Urinary bladder (tissue), 4 donors: ENCODE results near the gene LST1. TPM values are rescaled to one million over a fixed set of nuclear protein-coding genes. Genes with fewer than 3 reads are reported as not detected.

ENCODE experiments used
- DNase-seq: peaks from one replicate; pipeline ENCODE4 v3.0.0-alpha.2; 2015; ENCODE audit errors: extremely low spot score
- H3K27ac ChIP-seq: one replicate; pipeline ENCODE4 v1.5.1; 2013; ENCODE audit warnings: low read depth, mild to moderate bottlenecking, moderate library complexity
- H3K36me3 ChIP-seq: one replicate; pipeline ENCODE4 v1.6.1; 2013; ENCODE audit warnings: mild to moderate bottlenecking, moderate library complexity; ENCODE audit not compliant: insufficient read depth
- H3K4me1 ChIP-seq: one replicate; pipeline ENCODE4 v1.6.1; 2013; ENCODE audit warnings: mild to moderate bottlenecking, moderate library complexity; ENCODE audit not compliant: insufficient read depth
- H3K4me3 ChIP-seq: one replicate; pipeline ENCODE4 v1.5.1; 2013; ENCODE audit warnings: low read depth, low read length
- WGBS: extraction: QIAGEN DNeasy Blood & Tissue Kit; methylation state at CpG from one replicate; pipeline ENCODE4 v1.1.7; 2013; 5-methylcytosine and 5-hydroxymethylcytosine counted together
- polyA plus RNA-seq: library from polyadenylated mRNA; stranded (reverse); fragments of 200-250 nt; gene quantifications from one replicate; pipeline ENCODE4 v1.2.3, GENCODE V29; 2013
- total RNA-seq: library from RNA; depleted of rRNA; stranded (reverse); fragments of >200 nt; gene quantifications from one replicate; pipeline ENCODE4 v1.2.3, GENCODE V29; 2014
- donor health status: healthy with polysubstance abuse.
- donor health status: healthy.

Gene LST1
- total RNA-seq (4.2 TPM), polyA plus RNA-seq (10.6 TPM)

DNA sequence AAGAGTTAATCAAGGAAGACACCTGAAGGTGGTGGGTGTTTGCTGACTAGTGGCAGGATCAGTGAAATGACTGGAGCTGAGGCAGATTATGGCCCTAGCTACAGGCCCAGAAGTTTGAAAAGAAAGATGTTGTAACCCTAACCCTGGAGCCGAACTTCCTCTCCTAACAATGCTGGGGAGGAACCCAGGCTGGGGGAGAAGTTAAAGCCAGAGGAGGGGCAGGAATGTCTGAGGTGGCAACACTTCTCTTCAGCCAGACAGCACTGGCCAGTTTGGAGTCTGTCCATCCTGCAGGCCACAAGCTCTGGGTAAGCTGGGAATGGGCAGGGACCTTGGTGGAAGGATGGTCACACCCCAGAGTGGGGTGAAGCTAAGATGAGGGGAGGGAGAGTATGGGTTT, at the start of gene LST1:
Gene LST1 (plus strand): TSS at position 270 of the 400 bp plus-strand sequence. CDS start 1,023 bp downstream, outside the sequence.
- Histone ChIP-seq H3K4me3 (no peak within 1 kb of the TSS), H3K4me1 (no peaks in the 10 kb centered on the region), H3K36me3 (no peaks in the 10 kb centered on the region), H3K27ac (no peak within 1 kb of the TSS)
- WGBS, result 60% methylated on average over 1 of the region's 1 CpG
- DNase-seq, result no peak

- H3K36me3 ChIP-seq, result peaks cover 10% of the 10 kb centered on the region
- WGBS, result 60% methylated on average over 6 of the region's 6 CpGs
- no peak overlapping the region for H3K4me3 ChIP-seq
Measured at GRCh38 chr6:31538805-31539400, 47.2 kb upstream of the LST1 start.

DNA sequence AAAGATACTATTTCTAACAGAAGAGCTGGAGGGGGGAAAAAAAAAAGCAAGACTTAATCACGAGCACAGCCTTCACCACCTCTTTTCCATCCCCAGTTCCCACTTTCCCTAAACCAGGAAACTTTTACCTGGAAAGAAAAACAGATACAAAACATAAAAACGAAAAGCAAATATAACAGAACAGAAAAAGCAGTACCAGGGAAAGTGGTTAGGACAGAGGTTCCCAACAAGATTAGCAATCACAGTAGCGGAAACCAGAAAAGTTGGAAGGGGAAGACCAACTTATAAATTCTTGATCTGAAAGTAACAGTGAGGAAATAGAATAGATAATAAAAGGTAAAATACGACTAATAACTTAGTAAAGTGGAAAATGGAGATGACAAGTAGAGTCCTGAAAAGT, 45.4 kb upstream of the LST1 start:
- Histone ChIP-seq H3K4me3 (peak overlapping the region; percentile 70), H3K4me1 (no peaks in the 10 kb centered on the region), H3K27ac (peak overlapping the region; percentile 98), H3K36me3 (peaks cover 4% of the 10 kb centered on the region)
- no peak for DNase-seq
- WGBS, result 10% methylated on average over 4 of the region's 4 CpGs

More at GRCh38 chr6:31538805-31539400, 47.2 kb upstream of the LST1 start:
- no peak for DNase-seq
- no peak overlapping the region for H3K27ac ChIP-seq
- no peaks in the 10 kb centered on the region for H3K4me1 ChIP-seq

DNA sequence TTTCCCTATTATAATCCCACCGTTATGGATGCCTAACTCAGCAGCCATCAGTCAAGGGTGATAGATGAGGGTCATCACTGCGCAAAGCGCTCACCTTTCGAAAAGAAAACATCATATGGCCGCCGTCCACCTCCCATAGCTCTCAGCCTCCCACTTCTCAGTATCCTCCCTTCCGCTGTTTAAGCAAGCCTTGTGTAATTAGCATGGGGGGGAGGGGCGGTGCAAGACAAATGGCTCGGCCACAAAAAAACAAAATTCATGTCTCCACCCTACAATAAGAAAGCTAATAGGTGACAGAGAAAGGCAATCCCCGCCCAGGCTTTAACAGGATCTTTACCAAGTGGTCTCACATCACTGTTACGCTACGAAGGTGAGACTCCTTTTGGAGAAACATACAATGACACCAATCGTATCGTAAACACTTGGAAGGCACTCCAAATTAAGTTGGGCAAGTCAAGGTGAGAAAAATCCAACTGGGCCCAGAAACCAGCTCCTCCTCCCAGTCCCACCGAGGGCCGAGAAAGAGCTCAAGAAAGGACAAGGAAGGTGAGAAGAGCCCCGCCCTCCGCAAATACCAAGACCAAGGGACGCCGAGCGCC, 44.9 kb upstream of the LST1 start:
- no peak for DNase-seq
- peak overlapping the region; percentile 98 for H3K27ac ChIP-seq
- no peaks in the 10 kb centered on the region for H3K4me1 ChIP-seq
- H3K4me3 ChIP-seq, result peak overlapping the region; percentile 70
- under 1% methylated on average over 21 of the region's 21 CpGs for WGBS
- no peaks in the 10 kb centered on the region for H3K36me3 ChIP-seq

GRCh38 chr6:31541658-31542521, 44.2 kb upstream of the LST1 start, which contains the start of gene DDX39B:
Gene DDX39B (minus strand): TSS chr6:31542003. CDS start chr6:31540532, 1,471 bp downstream.
- Histone ChIP-seq H3K4me1 (no peaks in the 10 kb centered on the region), H3K36me3 (no peaks in the 10 kb centered on the region)
- WGBS, result under 1% methylated on average over 43 of the region's 43 CpGs

GRCh38 chr6:31543639-31544038, 42.4 kb upstream of the LST1 start:
- no peak overlapping the region for H3K4me3 ChIP-seq
- DNase-seq, result no peak
- no peak overlapping the region for H3K27ac ChIP-seq
- peaks cover 2% of the 10 kb centered on the region for H3K4me1 ChIP-seq
- 94% methylated on average over 6 of the region's 6 CpGs for WGBS
- H3K36me3 ChIP-seq, result no peaks in the 10 kb centered on the region

More at GRCh38 chr6:31541658-31542521, 44.2 kb upstream of the LST1 start, which contains the start of gene DDX39B:
- Histone ChIP-seq H3K27ac (peak within 1 kb of the TSS; percentile 98), H3K4me3 (peak within 1 kb of the TSS; percentile 70)
- peak; percentile 96 for DNase-seq

DNA sequence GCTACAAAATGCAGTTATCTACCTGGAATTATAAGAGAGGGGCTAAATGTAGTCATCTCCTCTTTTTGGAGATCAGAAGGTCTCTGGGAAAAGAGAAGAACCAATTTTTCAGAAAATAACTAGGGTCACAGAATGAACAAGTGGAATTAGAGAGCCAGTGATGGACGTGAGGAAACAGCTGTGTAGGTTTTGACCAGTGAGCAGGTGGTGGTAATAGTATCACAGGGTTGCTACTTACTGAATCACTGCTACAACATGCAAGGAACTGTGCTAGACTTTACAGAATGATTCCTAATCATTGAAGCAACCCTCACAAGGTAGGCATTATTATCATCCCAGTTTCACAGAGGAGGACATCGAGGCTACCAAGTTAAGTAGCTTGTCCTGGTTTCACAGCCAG, 41.4 kb upstream of the LST1 start:
- DNase-seq, result no peak
- 72% methylated on average over 2 of the region's 2 CpGs for WGBS
- Histone ChIP-seq H3K27ac (no peak overlapping the region), H3K4me3 (no peak overlapping the region), H3K36me3 (no peaks in the 10 kb centered on the region), H3K4me1 (peaks cover 2% of the 10 kb centered on the region)

DNA sequence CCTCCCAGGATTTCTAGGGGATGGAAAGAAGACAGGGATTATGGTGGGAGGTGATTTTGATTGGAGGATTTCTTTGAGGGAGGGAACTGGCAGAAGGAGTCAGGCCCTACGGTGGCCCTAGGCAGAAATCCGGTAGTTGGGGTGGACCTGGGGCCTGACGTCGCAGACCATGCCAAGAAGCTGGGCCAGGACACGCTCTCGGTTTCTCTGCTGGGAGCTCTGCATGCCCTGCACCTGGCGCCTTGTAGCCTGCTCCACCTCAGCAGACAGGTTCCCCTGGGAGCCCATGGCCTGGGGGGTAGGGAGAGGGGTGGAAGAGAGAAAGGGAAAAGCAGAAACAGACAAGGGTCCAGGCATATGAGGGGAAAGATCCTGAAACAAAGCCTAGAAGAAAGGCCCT, 40.8 kb upstream of the LST1 start:
- WGBS, result 79% methylated on average over 7 of the region's 7 CpGs
- Histone ChIP-seq H3K4me3 (no peak overlapping the region), H3K27ac (no peak overlapping the region), H3K36me3 (no peaks in the 10 kb centered on the region), H3K4me1 (peaks cover 2% of the 10 kb centered on the region)
- no peak for DNase-seq

DNA sequence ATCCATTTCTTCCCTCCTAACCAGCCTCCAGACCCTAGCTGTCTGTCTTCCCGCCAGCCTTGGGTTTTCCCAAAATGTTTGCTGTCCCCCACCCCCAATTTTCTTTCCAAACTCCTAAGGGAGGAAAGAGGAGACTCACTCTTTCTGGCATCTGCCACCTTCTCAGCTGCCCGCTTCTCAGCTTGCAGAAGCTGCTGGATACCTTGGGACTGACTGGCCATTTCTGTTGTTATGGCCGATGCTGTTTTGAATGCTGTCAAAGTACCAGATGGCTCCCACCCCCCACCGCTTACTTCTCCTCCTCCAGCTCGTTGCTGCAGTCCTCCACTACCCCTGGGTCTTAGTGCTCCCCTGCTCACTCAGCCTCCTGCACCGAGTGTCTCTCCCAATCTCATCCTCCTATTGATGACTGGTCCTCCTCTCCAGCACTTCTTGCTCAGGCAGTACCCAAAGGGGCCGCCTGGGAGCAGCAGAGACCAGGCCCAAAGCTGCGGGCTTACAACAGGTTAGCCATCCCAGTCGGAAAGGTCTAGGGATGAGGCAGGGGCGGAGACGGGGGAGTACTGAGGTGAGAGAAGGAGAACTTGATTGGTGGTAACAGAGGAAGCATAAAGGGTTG, 39.6 kb upstream of the LST1 start, which contains the start of gene ATP6V1G2:
Gene ATP6V1G2 (minus strand): TSS at position 270 of the 619 bp plus-strand sequence. CDS start 49 bp downstream, at position 221.
- peak; percentile 84 for DNase-seq
- Histone ChIP-seq H3K27ac (peak within 1 kb of the TSS; percentile 53), H3K4me3 (peak within 1 kb of the TSS; percentile 29), H3K36me3 (no peaks in the 10 kb centered on the region), H3K4me1 (peaks cover 2% of the 10 kb centered on the region)
- WGBS, result 4% methylated on average over 11 of the region's 11 CpGs

- Histone ChIP-seq H3K4me1 (peaks cover 2% of the 10 kb centered on the region), H3K27ac (peak within 1 kb of the TSS; percentile 53), H3K36me3 (no peaks in the 10 kb centered on the region), H3K4me3 (peak within 1 kb of the TSS; percentile 29)
- DNase-seq, result peak; percentile 92
- WGBS, result under 1% methylated on average over 25 of the region's 25 CpGs
Measured at GRCh38 chr6:31546958-31547726, 38.9 kb upstream of the LST1 start, which contains the start of gene NFKBIL1. Gene NFKBIL1 (plus strand): TSS chr6:31547608. CDS start chr6:31547695, 87 bp downstream.

- H3K4me3 ChIP-seq, result peak overlapping the region; percentile 29
- DNase-seq, result no peak
- H3K27ac ChIP-seq, result peak overlapping the region; percentile 53
- peaks cover 2% of the 10 kb centered on the region for H3K4me1 ChIP-seq
- no peaks in the 10 kb centered on the region for H3K36me3 ChIP-seq
- 73% methylated on average over 24 of the region's 24 CpGs for WGBS
Measured at GRCh38 chr6:31547727-31548543, 38.1 kb upstream of the LST1 start.

GRCh38 chr6:31548544-31548873, 37.6 kb upstream of the LST1 start:
- WGBS, result 90% methylated on average over 2 of the region's 2 CpGs
- Histone ChIP-seq H3K4me1 (peaks cover 2% of the 10 kb centered on the region), H3K4me3 (no peak overlapping the region), H3K27ac (no peak overlapping the region), H3K36me3 (no peaks in the 10 kb centered on the region)
- DNase-seq, result no peak
